Hepatocyte (in vitro differentiated cells): ENCODE results near the gene RBBP8NL.

Experiments used
- EZH2 ChIP-seq: fragments of 200-600 bp; sonication (generic); IDR thresholded peaks from 2 replicates; pipeline ENCODE4 v1.6.1; 2016; ENCODE audit warnings: antibody characterized with exemption, mild to moderate bottlenecking, borderline replicate concordance
- TF ChIP-seq, protein P1 (sequence below): fragments of 200-600 bp; sonication (generic); IDR thresholded peaks from 2 replicates; pipeline ENCODE4 v1.5.1; 2016; ENCODE audit warnings: antibody characterized with exemption, mild to moderate bottlenecking; ENCODE audit not compliant: poor library complexity

DNA sequence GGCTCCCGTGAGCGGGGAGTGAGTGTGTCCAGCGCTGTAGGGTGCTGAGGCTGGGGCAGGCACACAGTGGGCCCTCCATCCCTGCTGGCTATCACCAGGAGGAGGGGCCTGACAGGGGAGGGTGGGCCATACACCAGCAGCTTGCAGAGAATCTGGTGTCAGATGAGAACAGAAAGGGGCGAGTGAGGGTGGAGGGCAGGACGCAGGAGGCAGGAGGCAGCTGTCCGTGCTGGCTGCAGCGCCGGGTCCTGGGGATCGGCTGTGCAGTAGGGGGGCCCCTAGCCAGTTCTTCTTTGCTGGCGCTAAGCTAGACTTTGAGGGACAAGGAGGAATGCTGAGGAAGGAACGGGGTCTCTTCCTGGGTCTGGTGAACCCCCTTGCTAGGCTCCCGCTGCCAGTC, 18.7 kb downstream of the RBBP8NL start:
- TF ChIP-seq, protein P1, sequence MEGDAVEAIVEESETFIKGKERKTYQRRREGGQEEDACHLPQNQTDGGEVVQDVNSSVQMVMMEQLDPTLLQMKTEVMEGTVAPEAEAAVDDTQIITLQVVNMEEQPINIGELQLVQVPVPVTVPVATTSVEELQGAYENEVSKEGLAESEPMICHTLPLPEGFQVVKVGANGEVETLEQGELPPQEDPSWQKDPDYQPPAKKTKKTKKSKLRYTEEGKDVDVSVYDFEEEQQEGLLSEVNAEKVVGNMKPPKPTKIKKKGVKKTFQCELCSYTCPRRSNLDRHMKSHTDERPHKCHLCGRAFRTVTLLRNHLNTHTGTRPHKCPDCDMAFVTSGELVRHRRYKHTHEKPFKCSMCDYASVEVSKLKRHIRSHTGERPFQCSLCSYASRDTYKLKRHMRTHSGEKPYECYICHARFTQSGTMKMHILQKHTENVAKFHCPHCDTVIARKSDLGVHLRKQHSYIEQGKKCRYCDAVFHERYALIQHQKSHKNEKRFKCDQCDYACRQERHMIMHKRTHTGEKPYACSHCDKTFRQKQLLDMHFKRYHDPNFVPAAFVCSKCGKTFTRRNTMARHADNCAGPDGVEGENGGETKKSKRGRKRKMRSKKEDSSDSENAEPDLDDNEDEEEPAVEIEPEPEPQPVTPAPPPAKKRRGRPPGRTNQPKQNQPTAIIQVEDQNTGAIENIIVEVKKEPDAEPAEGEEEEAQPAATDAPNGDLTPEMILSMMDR = no peak
- no peak for TF ChIP-seq EZH2
